HepG2 (cell line): Measurements from ENCODE around the gene RASL10A. TPM values are rescaled to one million over a fixed set of nuclear protein-coding genes. Genes with fewer than 3 reads are reported as not detected.

Experiments
- CC2D1A ChIP-seq: sonication (generic); formaldehyde crosslinking; IDR thresholded peaks from 2 replicates; pipeline ENCODE4 v1.8.1; 2023; ENCODE audit warnings: mild to moderate bottlenecking, missing genetic modification reagents
- FOXA1 ChIP-seq, 2 experiments: fragments of 450-650 bp in 1 of 2; sonication (generic) in 1 of 2; formaldehyde crosslinking in 1 of 2; IDR thresholded peaks; 2 replicates each; pipeline versions ENCODE4 v1.4.0 to v1.6.1; 2016 to 2020; ENCODE audit warnings: missing genetic modification reagents in 1 of 2
- GMEB2 ChIP-seq: IDR thresholded peaks from 2 replicates; pipeline ENCODE4 v1.6.1; 2016; ENCODE audit warnings: missing biosample characterization, missing genetic modification reagents, low read depth
- GPN1 ChIP-seq: sonication (generic); formaldehyde crosslinking; IDR thresholded peaks from 2 replicates; pipeline ENCODE4 v1.5.1; 2020; ENCODE audit warnings: missing genetic modification reagents, borderline replicate concordance
- KLF12 ChIP-seq: sonication (generic); formaldehyde crosslinking; IDR thresholded peaks from 2 replicates; pipeline ENCODE4 v1.4.0; 2020; ENCODE audit warnings: missing genetic modification reagents, borderline replicate concordance
- MAFF ChIP-seq: IDR thresholded peaks from 2 replicates; pipeline ENCODE4 v1.6.1; 2011; ENCODE audit warnings: low read depth, low read length, improper control_type of control experiment
- MLX ChIP-seq: IDR thresholded peaks from 2 replicates; pipeline ENCODE4 v1.6.1; 2016
- MXD1 ChIP-seq: sonication (generic); formaldehyde crosslinking; IDR thresholded peaks from 2 replicates; pipeline ENCODE4 v1.4.0; 2020; ENCODE audit warnings: mild to moderate bottlenecking, missing genetic modification reagents
- NAIF1 ChIP-seq: sonication (generic); formaldehyde crosslinking; IDR thresholded peaks from 2 replicates; pipeline ENCODE4 v1.5.0; 2020; ENCODE audit warnings: mild to moderate bottlenecking, missing genetic modification reagents, borderline replicate concordance
- NR2F2 ChIP-seq: IDR thresholded peaks from 2 replicates; pipeline ENCODE4 v1.6.1; 2012; ENCODE audit warnings: low read depth, inconsistent platforms, borderline replicate concordance
- PAWR ChIP-seq: sonication (generic); formaldehyde crosslinking; IDR thresholded peaks from 2 replicates; pipeline ENCODE4 v1.4.0; 2020; ENCODE audit warnings: missing genetic modification reagents, mild to moderate bottlenecking, borderline replicate concordance
- PRDM10 ChIP-seq: sonication (generic); formaldehyde crosslinking; IDR thresholded peaks from 2 replicates; pipeline ENCODE4 v1.4.0; 2020; ENCODE audit warnings: low read depth, missing genetic modification reagents
- RFX1 ChIP-seq: fragments of 450-650 bp; IDR thresholded peaks from 2 replicates; pipeline ENCODE4 v1.6.1; 2017
- SKI ChIP-seq: fragments of 450-650 bp; IDR thresholded peaks from one replicate; pipeline ENCODE4 v1.6.1; 2018; ENCODE audit warnings: mild to moderate bottlenecking; ENCODE audit not compliant: partially characterized antibody
- SMAD3 ChIP-seq: sonication (generic); formaldehyde crosslinking; IDR thresholded peaks from 2 replicates; pipeline ENCODE4 v1.4.0; 2020; ENCODE audit warnings: missing genetic modification reagents
- ZNF292 ChIP-seq: sonication (generic); formaldehyde crosslinking; IDR thresholded peaks from 2 replicates; pipeline ENCODE4 v1.8.1; 2022; ENCODE audit warnings: mild to moderate bottlenecking, low read depth, missing genetic modification reagents, borderline replicate concordance
- ZNF432 ChIP-seq: sonication (generic); formaldehyde crosslinking; IDR thresholded peaks from 2 replicates; pipeline ENCODE4 v1.5.0; 2020; ENCODE audit warnings: missing genetic modification reagents, mild to moderate bottlenecking, borderline replicate concordance
- ZNF484 ChIP-seq: sonication (generic); formaldehyde crosslinking; IDR thresholded peaks from 2 replicates; pipeline ENCODE4 v1.5.1; 2020; ENCODE audit warnings: mild to moderate bottlenecking, low read depth, missing genetic modification reagents, borderline replicate concordance
- polyA plus RNA-seq, 8 experiments: library from polyadenylated mRNA; depleted of rRNA in 3 of 8; stranded (reverse) in 7 of 8; unstranded in 1 of 8; fragments of >200 nt; fragmentation: Illumina TruSeq in 4 of 8; extraction: Trizol in 4 of 8; gene quantifications; 2 replicates each; pipeline versions ENCODE4 v1.2.1 to v1.2.3, GENCODE V29; 2011 to 2016; ENCODE audit warnings: low read depth in 4 of 8, missing spikeins in 1 of 8, mixed read lengths in 1 of 8; ENCODE audit not compliant: insufficient read depth in 1 of 8
- total RNA-seq, 5 experiments: library from RNA; depleted of rRNA; stranded (reverse); fragments of >200 nt; fragmentation: Illumina TruSeq; extraction: Trizol; gene quantifications; 2 replicates each; pipeline ENCODE4 v1.2.3, GENCODE V29; 2016; ENCODE audit warnings: low read depth in 1 of 5
- TF ChIP-seq, protein P1 (sequence below): sonication (generic); formaldehyde crosslinking; IDR thresholded peaks from 2 replicates; pipeline ENCODE4 v1.9.0; 2021; ENCODE audit warnings: missing genetic modification reagents, mild to moderate bottlenecking, borderline replicate concordance
- TF ChIP-seq, protein P2 (sequence below): sonication (generic); formaldehyde crosslinking; IDR thresholded peaks from 2 replicates; pipeline ENCODE4 v1.8.0; 2022; ENCODE audit warnings: mild to moderate bottlenecking, missing genetic modification reagents, moderate library complexity

RASL10A gene
- total and polyA plus RNA-seq, 2 of the 13 experiments (the other 11 are each of a cell fraction or from before 2014, with no cell fraction given) = 0.05 to 0.22 TPM

DNA sequence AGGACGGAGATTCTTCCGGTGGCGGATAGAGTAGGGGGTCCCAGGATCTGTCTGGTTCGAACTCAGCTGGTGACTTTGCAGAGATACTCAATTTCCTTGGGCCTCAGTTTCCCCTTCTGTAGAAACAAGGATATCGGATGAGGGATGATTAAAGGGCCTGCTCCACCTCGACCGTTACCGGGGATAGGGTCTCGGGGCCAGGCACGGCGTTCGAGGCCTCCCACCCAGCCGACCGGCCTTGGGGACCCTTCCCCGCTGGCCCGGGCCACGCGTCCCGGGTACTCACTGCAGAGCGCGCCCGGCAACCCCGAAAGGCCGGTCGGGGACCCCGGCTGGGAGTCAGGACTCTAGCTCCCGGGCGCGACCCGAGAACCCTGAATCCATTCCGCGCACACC is 48.0 kb downstream of the RASL10A start (continued):
- no peak for TF ChIP-seq PAWR (CRISPR knock-in tag)
- peak; percentile 53 for TF ChIP-seq CC2D1A (CRISPR knock-in tag)
- TF ChIP-seq ZNF292 = no peak
- TF ChIP-seq NAIF1 (CRISPR knock-in tag) = 0 out of 2 replicates have a peak, but pooled peaks have one; percentile 17
- TF ChIP-seq GMEB2 (CRISPR knock-in tag) = no peak
- TF ChIP-seq, protein P1, sequence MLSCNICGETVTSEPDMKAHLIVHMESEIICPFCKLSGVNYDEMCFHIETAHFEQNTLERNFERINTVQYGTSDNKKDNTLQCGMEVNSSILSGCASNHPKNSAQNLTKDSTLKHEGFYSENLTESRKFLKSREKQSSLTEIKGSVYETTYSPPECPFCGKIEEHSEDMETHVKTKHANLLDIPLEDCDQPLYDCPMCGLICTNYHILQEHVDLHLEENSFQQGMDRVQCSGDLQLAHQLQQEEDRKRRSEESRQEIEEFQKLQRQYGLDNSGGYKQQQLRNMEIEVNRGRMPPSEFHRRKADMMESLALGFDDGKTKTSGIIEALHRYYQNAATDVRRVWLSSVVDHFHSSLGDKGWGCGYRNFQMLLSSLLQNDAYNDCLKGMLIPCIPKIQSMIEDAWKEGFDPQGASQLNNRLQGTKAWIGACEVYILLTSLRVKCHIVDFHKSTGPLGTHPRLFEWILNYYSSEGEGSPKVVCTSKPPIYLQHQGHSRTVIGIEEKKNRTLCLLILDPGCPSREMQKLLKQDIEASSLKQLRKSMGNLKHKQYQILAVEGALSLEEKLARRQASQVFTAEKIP (CRISPR knock-in tag) = no peak
- TF ChIP-seq MXD1 (CRISPR knock-in tag) = peak; percentile 66; the same call in 1 of the 2 replicates
- TF ChIP-seq SKI = no peak
- TF ChIP-seq FOXA1 (IDR thresholded peaks at IDR 0.05) = no peak
- TF ChIP-seq FOXA1 (CRISPR knock-in tag; IDR thresholded peaks at IDR 0.05) = no peak
- no peak for TF ChIP-seq MAFF
- no peak for TF ChIP-seq GPN1 (CRISPR knock-in tag)
- TF ChIP-seq ZNF432 (CRISPR knock-in tag) = no peak
- TF ChIP-seq PRDM10 = no peak
- no peak for TF ChIP-seq KLF12 (CRISPR knock-in tag)
- TF ChIP-seq, protein P2, sequence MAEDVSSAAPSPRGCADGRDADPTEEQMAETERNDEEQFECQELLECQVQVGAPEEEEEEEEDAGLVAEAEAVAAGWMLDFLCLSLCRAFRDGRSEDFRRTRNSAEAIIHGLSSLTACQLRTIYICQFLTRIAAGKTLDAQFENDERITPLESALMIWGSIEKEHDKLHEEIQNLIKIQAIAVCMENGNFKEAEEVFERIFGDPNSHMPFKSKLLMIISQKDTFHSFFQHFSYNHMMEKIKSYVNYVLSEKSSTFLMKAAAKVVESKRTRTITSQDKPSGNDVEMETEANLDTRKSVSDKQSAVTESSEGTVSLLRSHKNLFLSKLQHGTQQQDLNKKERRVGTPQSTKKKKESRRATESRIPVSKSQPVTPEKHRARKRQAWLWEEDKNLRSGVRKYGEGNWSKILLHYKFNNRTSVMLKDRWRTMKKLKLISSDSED (CRISPR knock-in tag) = no peak
- no peak for TF ChIP-seq RFX1
- TF ChIP-seq SMAD3 (CRISPR knock-in tag) = no peak
- no peak for TF ChIP-seq ZNF484
- 0 out of 2 replicates have a peak, but pooled peaks have one; percentile 7 for TF ChIP-seq NR2F2
- TF ChIP-seq MLX (CRISPR knock-in tag) = no peak
